Measurements from ENCODE around the gene ECE1.
A peak's percentile ranks its signal among the peaks of the same experiment; 100 is the strongest.
"Not testable (repeated sequence)": the region's sequence is repeated elsewhere in the genome, so short reads cannot be mapped to it uniquely, and the experiment has no call there.

Gene ECE1

DNA sequence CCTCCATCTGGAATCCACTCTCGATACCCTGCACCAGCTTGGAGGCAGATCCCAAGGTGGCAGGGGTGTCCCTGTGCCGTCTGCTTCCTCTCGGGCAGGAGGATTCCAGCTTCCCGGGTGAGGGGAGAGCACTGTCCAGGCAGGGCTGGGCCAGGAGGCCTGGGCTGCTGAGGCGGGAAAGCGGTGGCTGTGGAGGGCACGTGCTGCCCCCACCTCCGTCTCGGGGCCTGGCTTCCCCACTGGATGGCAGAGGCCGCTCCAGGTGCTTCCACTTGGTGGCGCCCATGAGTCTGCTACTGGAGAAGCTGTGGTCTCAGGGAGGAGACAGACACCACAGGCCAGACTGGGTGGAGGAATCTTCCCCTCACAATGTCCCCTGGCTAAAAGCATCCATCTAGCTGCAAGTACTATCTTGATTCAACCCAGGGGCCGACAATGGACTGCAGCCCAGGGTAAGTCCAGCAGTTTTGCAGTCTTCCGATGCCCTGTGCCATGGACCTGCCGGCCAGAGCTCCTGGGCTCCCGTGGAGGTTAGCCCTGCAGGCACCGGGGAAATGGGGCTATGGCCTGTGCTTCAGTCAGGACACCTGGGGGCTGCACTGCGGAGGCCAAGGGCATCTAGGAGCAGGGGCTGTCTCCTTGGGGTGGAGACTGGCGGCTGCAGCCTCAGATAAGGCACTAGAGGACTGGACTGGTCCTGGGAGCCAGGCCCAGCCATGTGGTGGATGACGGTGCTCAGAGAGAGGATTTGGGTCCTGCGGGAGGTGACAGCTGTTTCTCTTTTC lies 72.3 kb downstream of the ECE1 start:
- Histone ChIP-seq H3K27ac (peak overlapping the region in 1 of 21 experiments; percentile 7), H3K4me3 (no peak overlapping the region)

DNA sequence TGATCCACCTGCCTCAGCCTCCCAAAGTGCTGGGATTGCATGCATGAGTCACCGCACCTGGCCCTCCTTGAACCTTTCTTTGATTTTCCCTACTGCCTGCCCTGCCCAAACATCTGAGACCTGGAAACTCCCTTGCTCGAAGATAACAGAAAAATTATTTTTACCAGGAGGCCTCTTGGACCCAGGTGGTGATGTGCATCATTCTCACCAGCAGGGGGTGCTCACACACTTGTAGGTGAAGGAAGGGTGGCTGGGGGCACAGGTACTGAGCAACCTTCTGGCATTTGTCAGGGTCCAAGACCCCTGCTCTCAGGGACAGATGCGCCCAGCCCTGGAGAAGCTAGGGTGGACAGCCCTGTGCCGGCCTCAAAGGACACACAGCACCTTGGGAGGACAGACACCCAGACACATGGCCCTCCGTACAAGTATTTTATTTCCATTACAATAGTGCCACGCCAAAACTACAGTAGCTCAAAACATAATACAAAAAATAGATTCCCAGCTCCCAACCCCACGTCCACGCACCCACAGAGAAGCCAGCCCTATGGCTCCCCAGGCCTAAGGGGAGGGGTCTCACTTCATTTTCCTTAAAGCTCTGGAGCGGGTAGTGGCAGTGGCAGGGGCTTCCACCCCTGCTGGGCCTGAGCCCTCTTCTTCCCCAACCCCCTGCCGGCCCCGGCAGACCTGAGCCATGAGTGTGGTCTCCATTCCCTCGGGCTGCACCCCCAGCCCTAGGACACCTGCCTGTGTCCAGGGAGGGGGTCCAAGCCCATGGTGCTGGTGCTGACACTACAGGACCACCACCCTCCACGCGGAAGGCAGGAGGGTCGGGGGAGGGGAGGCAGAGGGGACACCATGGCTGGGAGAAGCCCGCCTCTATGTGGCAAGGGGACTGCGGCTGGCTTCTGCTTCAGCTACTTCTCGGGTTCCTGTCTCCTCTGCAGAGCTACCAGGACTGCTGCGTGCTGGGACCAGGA lies 73.1 kb downstream of the ECE1 start:
- Histone ChIP-seq H3K27ac (peak overlapping the region in 1 of 21 experiments; percentile 7), H3K4me3 (no peak overlapping the region)

- Histone ChIP-seq H3K4me3 (no peak overlapping the region), H3K27ac (no peak overlapping the region)
These were observed 78.1 kb downstream of the ECE1 start for GRCh38 chr1:21212126-21212525.

DNA sequence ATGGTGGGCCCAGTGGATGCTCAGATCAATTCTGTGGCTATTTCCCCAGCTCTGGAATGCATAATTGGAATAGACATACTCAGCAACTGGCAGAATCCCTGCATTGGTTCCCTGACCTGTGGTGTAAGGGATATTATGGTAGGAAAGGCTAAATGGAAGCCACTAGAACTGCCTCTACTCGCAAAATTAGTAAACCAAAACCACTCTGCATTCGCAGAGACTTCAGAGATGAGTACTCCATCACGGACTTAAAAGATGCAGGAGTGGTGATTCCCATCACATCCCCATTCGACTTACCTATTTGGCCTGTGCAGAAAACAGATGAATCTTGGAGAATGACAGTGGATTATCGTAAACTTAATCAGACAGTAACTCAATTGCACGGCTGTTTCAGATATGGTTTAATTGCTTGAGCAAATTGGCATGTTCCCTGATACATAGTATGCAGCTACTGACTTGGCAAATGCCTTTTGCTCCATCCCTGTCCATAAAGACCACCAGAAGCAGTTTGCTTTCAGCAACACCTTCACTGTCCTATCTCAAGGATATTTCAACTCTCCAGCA lies 82.0 kb downstream of the ECE1 start:
- H3K27ac ChIP-seq, H3K4me3 ChIP-seq: not testable (repeated sequence)

- no peak overlapping the region for H3K4me3 ChIP-seq
- no peak overlapping the region for H3K27ac ChIP-seq
These were observed 84.1 kb downstream of the ECE1 start for GRCh38 chr1:21206117-21206516.

- no peak overlapping the region for H3K4me3 ChIP-seq
These were observed 84.8 kb downstream of the ECE1 start for GRCh38 chr1:21205416-21205815.

GRCh38 chr1:21201650-21202049 lies 88.6 kb downstream of the ECE1 start:
- no peak overlapping the region for H3K4me3 ChIP-seq

More at GRCh38 chr1:21205416-21205815, 84.8 kb downstream of the ECE1 start:
- H3K27ac ChIP-seq, result no peak overlapping the region

GRCh38 chr1:21201238-21201637 lies 89.0 kb downstream of the ECE1 start:
- not testable (repeated sequence) for H3K27ac ChIP-seq, H3K4me3 ChIP-seq

More at GRCh38 chr1:21201650-21202049, 88.6 kb downstream of the ECE1 start:
- H3K27ac ChIP-seq, result no peak overlapping the region

DNA sequence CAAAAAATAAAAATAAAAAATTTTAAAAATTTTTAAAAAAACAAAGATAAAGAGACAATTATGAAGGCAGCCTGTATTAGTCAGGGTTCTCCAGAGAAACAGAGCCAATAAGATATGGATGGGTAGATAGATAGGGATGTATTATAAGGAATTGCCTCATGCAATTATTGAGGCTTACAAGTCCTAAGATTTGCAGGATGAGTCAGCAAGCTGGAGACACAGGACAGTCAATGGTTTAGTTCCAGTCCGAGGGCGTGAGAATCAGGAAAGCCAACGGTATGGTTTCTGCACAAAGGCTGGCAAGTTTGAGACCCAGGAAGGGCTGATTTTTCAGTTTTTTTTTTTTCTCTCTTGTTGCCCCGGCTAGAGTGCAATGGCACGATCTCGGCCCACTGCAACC lies 89.5 kb downstream of the ECE1 start:
- Histone ChIP-seq H3K4me3 (no peak overlapping the region), H3K27ac (no peak overlapping the region)

DNA sequence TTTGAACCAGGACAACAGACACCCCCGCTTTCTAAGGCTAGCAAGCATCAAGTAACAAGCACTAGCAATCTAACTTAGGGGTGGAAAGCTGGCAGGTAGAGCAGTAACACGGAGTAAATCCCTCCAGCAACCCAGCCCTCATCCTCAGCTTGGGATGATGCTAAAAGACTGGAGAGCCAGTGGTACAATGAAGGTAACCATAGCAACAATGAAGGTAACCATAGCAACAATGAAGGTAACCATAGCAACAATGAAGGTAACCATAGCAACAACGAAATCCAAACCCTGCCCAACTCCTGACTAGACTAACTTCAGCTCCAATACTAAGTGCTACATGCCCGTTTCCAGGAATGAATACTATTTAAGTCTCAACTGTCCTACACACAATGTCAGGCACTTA lies 91.3 kb downstream of the ECE1 start:
- H3K27ac ChIP-seq, result no peak overlapping the region
- H3K4me3 ChIP-seq, result no peak overlapping the region

GRCh38 chr1:21192871-21193270 lies 97.4 kb downstream of the ECE1 start:
- Histone ChIP-seq H3K4me3 (no peak overlapping the region), H3K27ac (peak overlapping the region in 2 of 21 experiments; percentile 5 to 35)

- Histone ChIP-seq H3K27ac (peak overlapping the region in 2 of 21 experiments; percentile 22 to 35), H3K4me3 (no peak overlapping the region)
These were observed 98.0 kb downstream of the ECE1 start for GRCh38 chr1:21192284-21192683.

DNA sequence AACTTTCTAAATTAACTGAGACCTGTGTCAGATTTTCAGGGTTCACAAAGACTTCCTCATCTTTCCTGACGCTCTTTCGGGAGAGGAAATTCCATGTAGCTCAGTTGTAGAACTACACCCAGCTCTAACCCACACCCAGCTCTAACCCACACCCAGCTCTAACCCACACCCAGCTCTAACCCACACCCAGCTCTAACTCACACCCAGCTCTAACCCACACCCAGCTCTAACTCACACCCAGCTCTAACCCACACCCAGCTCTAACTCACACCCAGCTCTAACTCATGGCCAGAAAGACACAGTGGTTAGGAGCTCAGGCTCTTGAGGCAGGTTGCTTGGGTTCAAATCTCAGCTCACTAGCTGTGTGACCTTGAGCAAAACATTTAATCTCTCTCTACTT lies 99.5 kb downstream of the ECE1 start:
- H3K4me3 ChIP-seq, H3K27ac ChIP-seq: not testable (repeated sequence)

DNA sequence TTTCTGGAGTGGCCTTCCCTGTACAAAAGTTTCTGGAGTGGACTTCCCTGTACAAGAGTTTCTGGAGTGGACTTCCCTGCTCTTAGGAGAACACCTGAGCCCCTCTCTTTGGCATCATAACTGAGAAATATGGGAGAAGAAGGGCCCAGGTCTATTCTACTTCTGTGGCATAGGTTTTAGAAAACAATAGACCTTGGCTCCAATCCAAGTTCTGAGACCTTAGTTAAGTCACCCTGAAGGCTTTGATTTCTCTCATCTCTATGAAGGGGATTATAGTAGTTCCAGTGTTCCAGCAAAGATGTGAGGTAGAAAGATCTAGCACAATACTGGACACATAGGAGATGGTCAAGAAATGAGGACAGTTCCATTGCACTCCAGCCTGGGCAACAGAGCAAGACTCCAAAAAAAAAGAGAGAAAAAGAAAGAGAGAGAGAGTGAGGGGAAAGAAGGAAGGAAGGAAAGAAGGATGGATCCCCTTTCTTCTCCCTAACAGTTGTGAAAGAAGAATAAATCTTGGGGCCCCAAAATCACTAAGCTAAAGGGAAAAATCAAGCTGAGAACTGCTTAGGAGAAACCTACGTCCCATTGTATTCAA lies 100.3 kb downstream of the ECE1 start:
- Histone ChIP-seq H3K27ac (no peak overlapping the region), H3K4me3 (no peak overlapping the region)

DNA sequence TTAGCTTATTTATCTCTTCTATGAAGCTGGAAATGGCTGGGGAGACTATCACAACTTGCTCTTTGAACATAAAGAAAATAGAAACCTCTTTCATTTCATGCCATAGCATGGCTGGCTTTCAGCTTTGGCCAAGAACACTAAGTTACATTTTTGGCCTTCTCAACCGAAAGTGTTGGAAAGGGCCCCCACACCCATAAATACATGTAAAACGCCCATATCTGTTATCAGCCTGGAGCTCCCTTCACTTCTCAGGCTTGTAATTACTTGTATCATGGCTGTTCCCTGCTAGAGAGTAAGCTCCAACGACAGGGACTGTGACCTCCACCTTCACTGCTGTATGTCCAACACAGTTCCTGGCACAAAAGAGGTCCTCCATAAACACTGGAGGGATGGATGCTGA lies 100.8 kb downstream of the ECE1 start:
- Histone ChIP-seq H3K4me3 (no peak overlapping the region), H3K27ac (no peak overlapping the region)

DNA sequence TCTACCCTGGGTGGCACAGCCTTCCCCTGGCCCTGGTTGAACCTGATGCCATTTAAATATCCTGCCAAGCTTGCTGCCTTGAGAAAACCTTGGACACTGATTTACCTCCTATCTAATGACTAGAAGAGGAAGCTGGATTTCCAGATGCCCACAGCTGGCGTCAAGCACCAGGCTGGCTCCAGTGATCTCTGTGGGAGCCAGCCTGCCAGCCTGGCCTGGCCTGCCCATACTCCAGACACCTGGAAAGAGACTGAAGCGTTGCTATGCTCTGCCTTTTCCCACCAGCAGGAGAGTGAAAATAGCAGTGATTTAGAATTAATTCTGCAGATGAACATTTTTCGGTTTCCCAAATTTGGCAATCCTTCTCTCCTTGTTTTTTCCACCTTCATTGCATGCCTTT lies 102.0 kb downstream of the ECE1 start:
- Histone ChIP-seq H3K27ac (no peak overlapping the region), H3K4me3 (no peak overlapping the region)

DNA sequence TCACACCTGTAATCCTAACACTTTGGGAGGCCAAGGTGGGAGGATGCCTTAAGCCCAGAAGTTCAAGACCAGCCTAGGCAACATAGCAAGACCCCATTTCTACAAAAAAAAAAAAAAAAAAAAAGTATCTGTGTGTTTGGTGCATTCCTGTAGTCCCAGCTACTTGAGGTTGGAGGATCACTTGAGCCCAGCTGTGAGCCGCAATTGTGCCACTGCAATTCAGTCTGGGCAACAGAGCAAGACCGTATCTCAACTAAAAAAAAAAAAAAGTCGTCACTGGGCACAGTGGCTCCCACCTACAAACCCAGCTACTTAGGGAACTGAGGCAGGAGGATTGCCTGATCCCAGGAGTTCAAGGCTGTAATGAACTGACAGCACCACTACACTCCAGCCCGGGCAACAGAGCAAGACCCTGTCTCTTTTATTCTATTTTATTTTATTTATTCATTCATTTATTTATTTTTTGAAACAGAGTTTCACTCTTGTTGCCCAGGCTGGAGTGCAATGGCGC lies 105.0 kb downstream of the ECE1 start:
- no peak overlapping the region for H3K27ac ChIP-seq
- no peak overlapping the region for H3K4me3 ChIP-seq

DNA sequence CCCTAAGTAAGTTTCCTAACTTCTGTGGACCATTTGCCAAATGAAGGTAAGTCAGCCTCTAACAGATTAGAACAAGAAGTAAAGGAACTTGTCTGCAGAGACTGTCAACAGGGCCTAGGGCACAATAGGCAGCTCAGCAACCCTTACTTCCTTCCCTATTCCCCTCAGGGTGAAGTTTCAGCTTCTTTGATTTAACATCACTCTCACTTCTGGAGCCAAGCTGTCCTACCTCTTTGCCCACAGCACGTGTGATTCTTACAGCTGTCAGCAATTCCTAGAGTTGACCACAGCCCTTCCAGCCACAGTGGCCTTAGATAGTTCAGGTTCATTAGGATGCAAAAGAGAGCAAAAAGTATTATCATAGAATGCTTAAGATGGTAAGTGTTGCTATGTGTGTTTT lies 106.0 kb downstream of the ECE1 start:
- Histone ChIP-seq H3K27ac (peak overlapping the region in 1 of 21 experiments; percentile 14), H3K4me3 (no peak overlapping the region)

- H3K4me3 ChIP-seq, result no peak overlapping the region
These were observed 108.0 kb downstream of the ECE1 start for GRCh38 chr1:21182181-21182731.

More at GRCh38 chr1:21182181-21182731, 108.0 kb downstream of the ECE1 start:
- H3K27ac ChIP-seq, result no peak overlapping the region
